ENCODE measurements around the gene ADM2.

The ADM2 gene

DNA sequence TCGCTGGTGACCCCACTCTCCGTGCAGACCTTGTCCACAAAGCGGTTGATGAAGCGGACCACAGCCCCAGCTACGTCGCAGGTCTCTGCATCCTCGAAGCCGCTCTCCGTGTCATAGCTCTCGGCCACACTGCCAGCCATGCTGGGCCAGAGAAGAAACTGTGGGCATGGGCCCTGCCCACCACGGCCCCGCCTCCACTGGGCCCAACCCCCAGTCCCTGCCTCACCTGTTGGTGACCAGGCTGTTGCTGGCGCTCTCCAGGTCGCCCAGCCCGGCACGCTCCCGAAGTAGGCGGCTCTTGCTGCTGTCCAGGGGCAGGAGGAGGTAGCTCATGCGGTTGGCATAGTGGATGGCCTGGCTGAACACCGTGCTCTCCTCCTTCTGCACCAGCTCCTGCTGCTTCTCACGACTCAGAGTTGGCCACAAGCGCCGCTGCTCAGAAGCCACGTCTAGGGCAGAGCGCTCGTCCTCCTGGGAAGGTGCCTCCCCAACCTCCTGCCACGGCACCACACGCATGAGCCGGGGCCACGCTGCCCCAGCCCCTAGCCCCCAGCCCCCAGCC, 19.3 kb upstream of the ADM2 start:
- in situ Hi-C loops (cut with HindIII; ENCODE audit: low pct_ligation_motif_present, low pct_unique_long_range_greater_than_20kb, low sequenced_read_pairs), result no loop called here
- no peak for DNase-seq

- in situ Hi-C loops (cut with HindIII; ENCODE audit: low pct_ligation_motif_present, low pct_unique_long_range_greater_than_20kb, low sequenced_read_pairs), result no loop called here
- DNase-seq, result no peak
Observed at GRCh38 chr22:50463188-50463900, 18.0 kb upstream of the ADM2 start.

DNA sequence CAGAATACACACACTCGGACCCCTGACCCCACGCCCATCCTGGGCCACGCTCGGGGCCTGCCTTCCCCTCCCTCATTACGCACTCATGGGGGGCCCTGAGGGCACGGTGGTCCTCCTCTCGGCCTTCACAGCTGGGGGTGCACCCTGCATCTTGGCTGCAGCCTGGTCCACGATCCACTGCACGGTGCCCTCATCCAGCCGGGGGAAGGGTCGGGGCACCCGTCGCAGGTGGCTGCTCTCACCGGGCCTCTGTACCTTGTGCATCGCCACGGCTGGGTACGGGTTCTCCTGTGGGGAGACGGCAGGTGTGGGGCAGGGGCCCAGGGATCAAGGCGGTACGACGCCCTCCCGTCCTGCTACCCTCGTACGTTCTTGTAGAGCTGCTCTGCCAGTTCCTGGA, 16.9 kb upstream of the ADM2 start:
- no peak for DNase-seq
- in situ Hi-C loops (cut with HindIII; ENCODE audit: low pct_ligation_motif_present, low pct_unique_long_range_greater_than_20kb, low sequenced_read_pairs), result no loop called here

DNA sequence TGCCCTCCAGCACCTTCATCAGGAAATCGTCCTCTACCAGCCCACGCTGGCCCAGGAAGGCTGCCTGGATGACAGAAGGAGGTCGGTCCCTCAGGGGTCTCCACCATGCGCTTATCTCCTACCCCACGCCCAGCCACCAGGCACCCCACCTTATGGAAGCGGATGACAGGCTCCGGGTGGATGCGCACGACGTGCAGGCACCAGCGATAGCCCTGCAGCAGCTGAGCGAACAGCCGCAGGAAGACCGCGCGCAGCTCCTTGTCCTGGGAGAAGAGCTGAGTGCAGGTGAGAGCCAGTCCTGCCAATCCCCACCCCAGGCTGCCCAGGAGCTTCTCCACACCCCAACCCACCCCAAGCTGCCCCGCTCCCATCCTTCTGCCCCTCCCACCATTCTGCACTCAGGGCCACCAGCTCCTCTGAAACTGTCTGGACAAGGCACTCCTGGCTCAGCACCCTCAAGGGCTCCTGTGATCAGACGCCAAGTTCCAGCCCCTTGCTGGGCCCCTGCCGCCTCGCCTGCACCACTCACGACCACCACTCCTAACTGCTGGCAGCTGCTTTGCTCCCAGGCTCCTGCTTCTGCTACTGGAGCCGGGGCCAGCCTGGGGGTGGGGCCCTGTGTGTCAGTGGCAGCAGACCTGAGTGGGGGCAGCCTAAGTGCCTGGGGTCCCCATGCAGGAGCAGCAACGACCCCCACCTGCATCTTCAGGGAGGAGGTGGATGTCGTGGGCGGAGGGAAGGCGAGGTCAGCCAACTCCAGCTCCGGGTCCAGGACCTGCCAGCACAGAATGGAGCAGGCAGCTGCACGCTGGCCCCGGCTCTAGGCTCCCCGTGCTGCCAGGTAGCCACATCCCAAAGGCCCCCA, 16.0 kb upstream of the ADM2 start:
- in situ Hi-C loops (cut with HindIII; ENCODE audit: low pct_ligation_motif_present, low pct_unique_long_range_greater_than_20kb, low sequenced_read_pairs), result no loop called here
- no peak for DNase-seq

DNA sequence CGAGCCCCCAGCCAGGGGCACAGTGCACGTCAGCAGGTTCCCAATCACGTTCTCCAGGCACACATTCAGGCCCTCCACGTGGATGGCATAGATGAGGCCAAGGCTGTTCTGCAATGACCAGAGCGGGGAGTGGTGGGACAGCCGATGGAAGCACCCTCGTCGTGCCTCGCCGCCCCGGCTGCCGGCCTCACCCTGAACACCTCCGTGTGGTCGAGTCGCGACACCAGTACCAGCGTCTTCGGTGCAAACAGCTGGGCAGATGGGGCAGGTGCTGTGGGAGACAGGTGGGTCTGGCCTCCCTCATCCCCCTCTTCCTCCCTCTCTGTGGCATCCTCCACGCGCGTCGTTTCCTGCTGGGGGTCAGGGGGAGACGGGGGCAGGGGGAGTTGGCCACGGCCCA, 14.0 kb upstream of the ADM2 start:
- no peak for DNase-seq
- in situ Hi-C loops (cut with HindIII; ENCODE audit: low pct_ligation_motif_present, low pct_unique_long_range_greater_than_20kb, low sequenced_read_pairs), result no loop called here

GRCh38 chr22:50467773-50468440, 13.4 kb upstream of the ADM2 start:
- DNase-seq, result no peak
- in situ Hi-C loops (cut with HindIII; ENCODE audit: low pct_ligation_motif_present, low pct_unique_long_range_greater_than_20kb, low sequenced_read_pairs), result no loop called here

GRCh38 chr22:50468626-50469025, 12.7 kb upstream of the ADM2 start:
- no peak for DNase-seq
- in situ Hi-C loops (cut with HindIII; ENCODE audit: low pct_ligation_motif_present, low pct_unique_long_range_greater_than_20kb, low sequenced_read_pairs), result no loop called here

DNA sequence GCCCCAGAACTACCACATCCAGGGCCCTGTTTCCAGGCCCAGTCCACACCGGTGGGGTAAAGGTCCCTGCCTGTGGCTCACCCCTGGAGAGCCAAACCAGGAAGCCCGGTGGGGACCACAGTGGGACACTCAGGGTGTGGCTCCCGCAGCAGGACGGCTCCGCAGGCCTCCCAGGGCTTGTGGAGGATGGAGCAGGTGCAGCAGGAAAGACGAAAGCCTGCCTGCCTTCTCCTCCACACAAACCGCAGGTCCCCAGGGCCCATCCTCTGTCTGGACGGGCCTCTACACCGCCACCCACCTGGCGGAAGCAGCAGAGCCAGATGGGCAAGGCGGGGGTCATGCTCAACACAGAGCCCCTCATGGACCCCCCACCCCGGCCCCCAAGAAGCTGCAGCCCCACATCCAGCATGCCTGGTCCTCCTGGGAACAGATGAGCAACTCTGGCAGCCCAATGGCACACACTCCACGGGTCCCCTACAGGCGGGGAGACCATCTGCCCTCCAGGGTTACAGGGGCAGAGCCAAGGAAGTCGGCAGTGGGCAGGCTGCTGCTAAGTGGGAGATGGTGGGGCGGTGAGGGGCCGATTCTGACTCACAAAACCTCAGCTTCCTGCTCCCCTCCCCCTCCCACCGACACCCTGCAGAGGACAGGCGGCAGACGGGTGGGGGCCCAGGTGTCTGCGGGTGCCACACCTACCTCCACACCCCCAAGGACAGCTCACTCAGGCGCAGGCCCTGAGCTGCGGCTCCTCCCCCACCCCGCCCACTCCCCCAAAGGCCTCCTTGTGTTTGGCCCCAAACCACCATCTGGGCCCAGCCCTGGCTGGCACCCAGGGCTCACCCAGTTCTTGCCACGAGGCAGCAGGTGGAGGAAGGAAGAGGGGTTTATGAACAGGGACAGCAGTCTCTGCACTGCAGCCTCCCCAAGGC, 11.7 kb upstream of the ADM2 start:
- in situ Hi-C loops (cut with HindIII; ENCODE audit: low pct_ligation_motif_present, low pct_unique_long_range_greater_than_20kb, low sequenced_read_pairs), result no loop called here
- DNase-seq, result no peak

GRCh38 chr22:50470491-50470890, 10.9 kb upstream of the ADM2 start:
- DNase-seq, result no peak
- in situ Hi-C loops (cut with HindIII; ENCODE audit: low pct_ligation_motif_present, low pct_unique_long_range_greater_than_20kb, low sequenced_read_pairs), result no loop called here

GRCh38 chr22:50471197-50471847, 10.0 kb upstream of the ADM2 start:
- in situ Hi-C loops (cut with HindIII; ENCODE audit: low pct_ligation_motif_present, low pct_unique_long_range_greater_than_20kb, low sequenced_read_pairs), result no loop called here
- no peak for DNase-seq

DNA sequence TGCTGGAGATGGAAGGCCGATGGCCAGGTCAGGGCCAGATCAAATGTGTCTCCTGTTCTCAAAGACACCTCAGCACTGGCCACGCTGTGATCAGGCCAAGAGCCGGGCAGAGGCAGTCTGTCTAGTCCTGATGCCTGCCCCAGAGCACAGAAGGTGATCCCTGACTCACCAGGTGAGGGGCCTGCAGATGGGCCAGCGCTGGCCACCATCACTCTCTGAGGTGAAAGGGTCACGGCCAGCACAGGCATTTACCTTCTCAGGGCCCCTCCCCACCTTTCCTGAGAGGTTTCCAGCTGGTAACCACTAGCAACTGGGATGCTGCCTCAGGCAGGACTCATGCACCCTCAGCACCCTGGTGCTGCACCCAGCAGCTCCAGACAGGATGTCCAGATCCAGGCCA, 9.4 kb upstream of the ADM2 start:
- in situ Hi-C loops (cut with HindIII; ENCODE audit: low pct_ligation_motif_present, low pct_unique_long_range_greater_than_20kb, low sequenced_read_pairs), result no loop called here
- DNase-seq, result no peak

DNA sequence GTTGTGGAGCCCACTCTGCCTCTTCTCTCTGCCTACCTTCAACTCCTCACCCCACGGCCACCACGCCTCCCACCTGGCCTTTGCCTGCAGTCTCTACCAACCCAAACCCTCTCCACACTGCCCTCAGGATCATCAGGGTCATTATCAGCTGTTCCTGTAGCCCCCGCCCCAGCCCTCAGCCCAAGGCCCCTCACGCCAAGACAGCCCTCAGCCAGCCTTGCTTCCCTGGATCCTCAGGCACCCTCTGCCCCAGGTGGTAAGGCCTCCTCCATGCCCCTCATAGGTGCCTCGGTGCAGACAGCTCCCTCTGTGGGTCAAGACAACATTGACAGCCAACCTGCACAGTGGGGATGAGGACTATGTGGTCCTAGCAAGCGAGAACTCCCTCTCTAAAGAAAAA, 8.3 kb upstream of the ADM2 start:
- in situ Hi-C loops (cut with HindIII; ENCODE audit: low pct_ligation_motif_present, low pct_unique_long_range_greater_than_20kb, low sequenced_read_pairs), result no loop called here
- peak; percentile 27 for DNase-seq

DNA sequence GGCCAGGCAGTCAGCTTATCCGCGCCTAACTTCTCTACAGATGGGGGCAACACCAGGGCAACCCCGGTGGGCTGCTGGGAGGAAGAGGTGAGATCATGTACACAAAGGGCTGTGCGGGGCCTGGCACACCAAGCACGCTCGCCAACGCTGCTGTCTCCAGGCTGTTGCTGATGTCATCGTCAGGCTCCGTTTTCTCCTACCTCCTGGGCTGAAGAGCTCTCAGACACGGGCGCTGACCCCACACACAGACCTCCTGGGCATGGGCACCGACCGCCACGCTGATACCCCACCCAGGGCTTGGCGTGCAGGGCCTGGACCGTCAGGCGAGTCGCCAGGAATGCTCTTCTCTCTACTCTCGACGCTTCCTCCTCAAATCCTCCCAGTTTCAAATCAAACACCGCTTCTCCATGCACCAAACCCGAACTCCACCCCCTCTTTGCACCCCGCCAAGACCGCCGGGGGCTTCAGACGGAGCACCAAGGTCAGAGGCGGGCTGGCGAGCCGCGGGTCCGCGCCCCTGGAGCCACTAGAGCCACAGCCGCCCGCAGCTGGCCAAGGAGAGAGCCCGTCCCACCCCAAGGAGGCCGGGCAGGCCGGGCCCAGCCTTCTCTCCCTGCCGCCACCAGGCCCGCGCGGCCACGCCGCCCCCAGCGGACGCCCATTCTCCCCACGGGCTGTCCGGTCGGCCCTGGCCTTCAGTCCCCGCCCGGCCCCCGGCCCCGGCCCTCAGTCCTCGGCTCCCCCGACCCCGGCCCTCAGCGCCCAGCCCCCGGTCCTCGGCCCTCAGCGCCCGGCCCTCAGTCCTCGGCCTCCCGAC, 7.3 kb upstream of the ADM2 start:
- peak; percentile 36 for DNase-seq

DNA sequence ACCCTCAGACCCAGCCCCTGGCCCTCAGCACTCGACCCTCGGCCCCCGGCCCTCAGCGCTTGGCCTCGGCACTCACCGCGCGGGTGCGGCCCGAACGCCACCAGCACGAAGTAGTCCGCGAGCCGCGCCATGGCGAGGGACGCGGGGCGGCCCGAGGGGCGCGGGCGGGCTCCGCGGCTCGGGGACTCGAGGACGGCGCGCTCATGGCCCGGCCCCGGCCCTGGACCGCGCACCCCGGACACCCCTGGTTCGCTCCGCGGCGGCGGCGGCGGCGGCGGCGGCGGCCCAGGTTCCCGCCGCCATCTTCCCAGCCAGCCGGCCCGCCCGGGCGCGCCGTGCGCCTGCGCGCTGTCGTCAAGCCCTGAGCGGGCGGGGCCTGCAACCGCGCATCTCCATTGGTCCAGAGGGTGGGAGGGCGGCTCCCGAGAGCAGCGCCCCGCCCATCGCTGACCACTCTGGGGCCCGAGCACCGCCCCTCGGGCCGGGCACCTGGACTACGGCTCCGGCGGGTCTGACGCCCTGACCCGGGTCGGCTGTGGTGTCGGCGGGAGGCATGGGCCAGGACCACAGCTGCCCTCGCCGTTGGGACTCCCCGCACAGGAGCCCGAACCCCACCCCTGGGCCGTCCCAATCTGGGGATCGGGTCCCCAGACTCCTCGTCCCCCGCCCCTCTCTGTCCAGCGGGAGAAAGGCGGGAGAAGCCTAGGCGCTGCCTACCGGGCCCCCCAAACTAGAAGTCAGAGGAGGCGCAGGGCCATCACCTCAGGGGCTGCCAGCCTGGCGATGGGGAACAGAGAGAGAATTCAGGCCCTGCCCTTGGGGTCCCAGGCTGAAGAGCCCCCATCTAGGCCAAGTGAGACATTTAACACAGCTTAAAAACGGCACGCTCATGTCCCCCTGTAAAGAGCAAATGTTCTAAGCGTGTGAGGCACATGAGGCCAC, 6.4 kb upstream of the ADM2 start, which contains the start of gene SBF1:
TSS of gene SBF1 (minus strand) at position 326 of the 942 bp plus-strand sequence. CDS start at position 131, 195 bp downstream.
- in situ Hi-C loops (cut with HindIII; ENCODE audit: low pct_ligation_motif_present, low pct_unique_long_range_greater_than_20kb, low sequenced_read_pairs), result no loop called here
- peak; percentile 87 for DNase-seq

More for the DNA sequence above, 7.3 kb upstream of the ADM2 start:
- in situ Hi-C loops (cut with HindIII; ENCODE audit: low pct_ligation_motif_present, low pct_unique_long_range_greater_than_20kb, low sequenced_read_pairs), result no loop called here

DNA sequence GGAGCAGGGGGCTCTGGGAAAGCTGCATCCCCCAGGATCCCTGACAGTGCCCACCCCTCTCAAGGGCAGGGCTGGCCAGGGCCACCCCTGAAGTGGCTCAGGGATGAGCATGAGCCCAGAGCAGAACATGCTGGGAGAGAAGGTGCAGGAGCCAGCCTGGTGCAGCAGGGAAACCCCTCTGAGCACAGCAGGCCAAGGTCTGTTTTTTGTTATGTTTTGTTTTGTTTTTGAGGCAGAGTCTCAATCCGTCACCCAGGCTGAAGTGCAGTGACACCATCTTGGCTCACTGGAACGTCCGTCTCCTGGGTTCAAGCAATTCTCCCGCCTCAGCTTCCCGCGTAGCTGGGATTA, 5.7 kb upstream of the ADM2 start:
- in situ Hi-C loops (cut with HindIII; ENCODE audit: low pct_ligation_motif_present, low pct_unique_long_range_greater_than_20kb, low sequenced_read_pairs), result no loop called here
- DNase-seq, result no peak

- in situ Hi-C loops (cut with HindIII; ENCODE audit: low pct_ligation_motif_present, low pct_unique_long_range_greater_than_20kb, low sequenced_read_pairs), result no loop called here
- DNase-seq, result no peak
Observed at GRCh38 chr22:50476868-50477267, 4.5 kb upstream of the ADM2 start.
